C4-2B (cell line): ENCODE results near the gene KCNC4.

Experiments
- ZFX ChIP-seq: fragments of 450-650 bp; IDR thresholded peaks from 2 replicates; pipeline ENCODE4 v1.6.1; 2017
- TF ChIP-seq, protein P1 (sequence below): fragments of 450-650 bp; conservative IDR thresholded peaks from 2 replicates; pipeline ENCODE4 v1.5.1; 2017; ENCODE audit warnings: mild to moderate bottlenecking

- TF ChIP-seq, protein P1, sequence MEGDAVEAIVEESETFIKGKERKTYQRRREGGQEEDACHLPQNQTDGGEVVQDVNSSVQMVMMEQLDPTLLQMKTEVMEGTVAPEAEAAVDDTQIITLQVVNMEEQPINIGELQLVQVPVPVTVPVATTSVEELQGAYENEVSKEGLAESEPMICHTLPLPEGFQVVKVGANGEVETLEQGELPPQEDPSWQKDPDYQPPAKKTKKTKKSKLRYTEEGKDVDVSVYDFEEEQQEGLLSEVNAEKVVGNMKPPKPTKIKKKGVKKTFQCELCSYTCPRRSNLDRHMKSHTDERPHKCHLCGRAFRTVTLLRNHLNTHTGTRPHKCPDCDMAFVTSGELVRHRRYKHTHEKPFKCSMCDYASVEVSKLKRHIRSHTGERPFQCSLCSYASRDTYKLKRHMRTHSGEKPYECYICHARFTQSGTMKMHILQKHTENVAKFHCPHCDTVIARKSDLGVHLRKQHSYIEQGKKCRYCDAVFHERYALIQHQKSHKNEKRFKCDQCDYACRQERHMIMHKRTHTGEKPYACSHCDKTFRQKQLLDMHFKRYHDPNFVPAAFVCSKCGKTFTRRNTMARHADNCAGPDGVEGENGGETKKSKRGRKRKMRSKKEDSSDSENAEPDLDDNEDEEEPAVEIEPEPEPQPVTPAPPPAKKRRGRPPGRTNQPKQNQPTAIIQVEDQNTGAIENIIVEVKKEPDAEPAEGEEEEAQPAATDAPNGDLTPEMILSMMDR = no peak
- TF ChIP-seq ZFX = no peak
Measured at GRCh38 chr1:110212169-110213142, 2.3 kb downstream of the KCNC4 start.
